Hematopoietic multipotent progenitor cell (in vitro differentiated cells): Measurements from ENCODE around the gene NAV2. TPM values are rescaled to one million over a fixed set of nuclear protein-coding genes. Genes with fewer than 3 reads are reported as not detected.

Experiments used
- DNase-seq, 3 donors: peaks; one replicate each; pipeline ENCODE4 v3.0.0-alpha.2; 2011 to 2015; ENCODE audit warnings: low read depth in 2 of 3, low spot score in 2 of 3
- small RNA-seq: library from RNA; depleted of rRNA; stranded (forward); fragments of <200 nt; gene quantifications from one replicate; pipeline ENCODE3, GENCODE V24; 2012
- total RNA-seq: library from RNA; depleted of rRNA; stranded (reverse); fragments of >200 nt; gene quantifications from one replicate; pipeline ENCODE4 v1.2.3, GENCODE V29; 2012

Gene NAV2
- total RNA-seq, 1 donor, result 0.27 TPM

DNA sequence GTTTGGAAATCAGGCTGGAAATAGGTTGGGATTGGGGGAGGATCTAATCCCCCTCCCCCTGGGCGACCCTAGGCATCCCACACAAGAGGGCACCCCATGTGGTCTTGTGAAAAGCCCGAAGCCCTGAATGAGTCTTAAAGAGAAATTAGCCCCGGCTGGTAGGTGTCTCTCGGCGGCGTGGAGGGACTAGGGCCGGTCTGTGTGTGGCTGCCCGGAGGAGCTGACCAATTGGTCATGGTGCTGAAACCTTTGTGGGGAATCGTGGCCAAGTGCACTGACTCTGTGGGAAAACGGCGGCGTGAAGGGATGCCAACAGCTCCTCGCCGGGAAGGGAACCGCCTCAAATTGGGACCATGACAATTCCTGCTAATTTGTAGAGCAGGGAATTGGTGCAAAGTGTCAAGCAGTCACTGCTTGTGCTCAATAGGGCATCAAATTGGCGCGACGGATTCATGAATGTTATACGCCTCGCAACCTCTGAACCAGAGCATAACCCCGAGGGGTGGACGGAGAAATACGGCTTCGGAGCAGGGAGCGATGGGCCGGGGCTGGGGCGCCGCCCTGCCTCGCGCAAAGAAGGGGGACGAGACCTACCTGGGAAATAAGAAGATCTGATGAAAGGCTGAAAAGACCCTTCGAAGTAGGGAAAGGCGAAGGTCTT, 446.1 kb downstream of the NAV2 start:
- peak in 2 of 3 donors; percentile 63 to 79 for DNase-seq

DNA sequence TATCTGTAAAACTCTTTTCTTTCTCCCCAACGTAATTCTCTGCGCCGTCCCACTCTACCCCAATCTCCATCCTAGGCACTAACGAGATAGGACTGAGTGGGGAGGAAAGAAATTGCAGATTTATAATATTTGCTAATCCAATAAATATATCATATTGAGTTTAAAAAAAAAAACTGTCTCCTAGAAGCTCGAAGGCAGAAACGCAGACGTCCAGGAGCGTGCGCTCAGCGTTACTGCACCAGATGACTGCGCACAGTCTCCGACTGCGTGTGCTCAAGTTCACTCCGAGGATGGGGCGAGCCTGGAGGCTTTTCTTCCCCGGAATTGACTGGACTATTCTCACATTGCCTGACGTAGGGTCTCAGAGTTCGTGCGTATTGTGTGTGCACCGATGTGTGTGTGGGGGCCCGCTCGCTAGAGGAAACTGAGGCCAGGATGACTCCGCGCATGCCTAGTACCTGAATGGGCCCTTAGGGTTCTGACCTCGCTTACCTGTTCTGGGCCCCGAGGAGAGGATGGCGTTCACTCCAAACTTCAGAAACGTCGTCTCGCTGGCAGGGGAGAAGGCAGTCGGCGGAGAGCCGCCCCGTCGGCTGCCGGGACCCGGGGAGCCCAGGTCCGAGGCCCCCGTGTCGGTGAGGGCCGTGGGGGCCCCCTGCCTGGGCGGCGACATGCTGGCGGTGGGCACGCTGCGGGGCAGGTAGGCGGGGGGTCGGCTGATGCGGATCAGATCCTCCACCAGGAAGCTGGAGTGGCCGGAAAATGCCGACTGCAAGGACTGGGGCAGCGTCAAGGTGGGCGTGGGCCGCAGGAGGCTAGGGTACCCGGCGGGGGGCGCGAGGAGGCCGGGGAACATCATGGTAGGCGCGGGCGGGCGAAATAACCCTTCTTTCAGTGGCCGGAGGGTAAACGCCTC, 447.1 kb downstream of the NAV2 start:
- DNase-seq, result peak in 1 of 3 donors; percentile 7

GRCh38 chr11:20160425-20161229, 448.0 kb downstream of the NAV2 start, which contains the start of gene DBX1:
DBX1 (minus strand) TSS chr11:20160475; CDS start chr11:20160324, 151 bp downstream.
- DNase-seq, result peak in 1 of 3 donors; percentile 7

- DNase-seq, result no peak
These were observed 448.7 kb downstream of the NAV2 start for GRCh38 chr11:20161230-20161918.

DNA sequence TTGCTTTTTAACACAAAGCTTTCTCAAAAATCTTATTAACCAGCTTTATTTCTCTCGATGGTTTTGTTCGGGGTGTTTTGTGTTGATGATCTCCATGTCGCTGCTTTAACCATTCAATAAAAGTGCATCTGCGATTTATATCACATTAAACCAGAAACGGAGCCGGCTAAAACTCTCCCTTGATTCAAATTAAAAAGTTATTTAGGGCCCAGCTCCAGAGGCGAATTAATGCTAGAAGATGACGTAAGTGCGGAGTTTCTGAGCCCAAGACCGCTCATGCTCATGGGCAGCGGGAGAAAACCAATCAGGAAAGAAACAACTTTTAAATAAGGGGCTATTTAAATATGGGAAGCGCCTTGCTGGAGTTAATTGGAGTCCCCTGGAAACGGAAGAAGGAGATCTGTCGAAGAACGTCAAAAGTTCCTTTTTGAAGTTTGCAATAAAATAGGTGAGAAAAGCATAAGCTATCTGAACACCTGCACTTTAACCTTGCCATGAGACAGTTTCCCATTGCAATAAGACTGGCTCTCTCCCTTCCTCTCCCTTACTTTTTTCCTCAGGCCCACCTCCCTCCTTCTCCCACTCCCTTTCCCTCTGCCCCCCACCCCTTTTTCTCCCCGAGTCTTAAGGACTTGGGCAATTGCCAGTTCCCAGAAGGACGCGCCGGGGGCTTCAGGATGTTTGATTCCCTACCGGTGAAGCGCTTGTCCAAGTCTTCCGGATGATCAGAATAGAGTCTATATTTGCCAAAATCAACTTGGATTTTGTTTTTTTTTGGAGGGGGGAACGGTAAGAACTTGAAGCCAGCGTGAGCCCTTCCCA, 449.5 kb downstream of the NAV2 start:
- peak in 1 of 3 donors; percentile 18 for DNase-seq

DNA sequence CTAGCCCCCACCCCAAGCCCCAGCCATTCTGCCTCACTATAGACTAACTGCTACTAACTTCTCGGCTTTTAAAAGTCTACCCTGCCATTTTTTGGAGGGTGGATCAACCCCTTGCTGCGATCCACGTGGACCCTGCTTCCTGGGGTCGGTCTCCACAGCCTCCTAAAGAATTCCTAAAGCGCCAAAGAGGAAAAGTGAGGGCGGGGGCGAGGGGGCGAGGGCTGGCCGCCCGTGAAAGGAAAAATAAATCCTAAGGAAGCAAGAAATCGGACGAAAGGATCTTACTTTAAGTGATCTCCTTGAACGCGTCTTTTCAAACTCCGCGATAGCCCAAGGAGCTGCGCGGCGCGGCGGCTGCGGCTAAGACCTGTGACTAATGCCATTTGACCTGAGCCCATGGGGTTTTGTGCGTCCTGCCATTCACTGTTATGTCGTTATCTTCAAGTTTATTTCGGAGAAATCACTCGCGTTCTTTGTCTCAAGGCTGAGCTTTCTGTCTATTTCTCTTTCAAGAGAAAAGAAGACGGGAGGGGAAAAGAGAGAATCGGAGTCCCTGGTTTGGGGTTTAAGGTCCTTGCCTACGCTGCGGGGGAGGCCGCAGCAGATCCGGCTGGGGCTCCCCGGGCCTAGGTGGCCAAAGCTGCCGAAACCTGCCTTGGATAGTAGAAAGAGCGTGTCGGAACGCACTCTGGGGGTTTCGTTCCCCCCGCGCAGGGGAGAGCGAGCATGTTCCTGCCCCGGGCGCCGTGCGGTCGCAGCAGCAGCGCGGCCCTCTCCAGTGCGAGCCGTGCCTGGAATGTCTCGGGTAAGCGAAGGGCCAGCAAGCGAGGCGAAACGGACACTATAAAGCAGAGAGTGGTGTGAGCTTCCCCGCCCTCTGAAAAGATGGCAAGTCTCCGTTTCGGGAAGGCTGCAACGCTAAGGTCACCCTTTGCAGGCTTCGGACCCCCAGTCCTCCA, 450.5 kb downstream of the NAV2 start:
- DNase-seq, result peak in 1 of 3 donors; percentile 47

DNA sequence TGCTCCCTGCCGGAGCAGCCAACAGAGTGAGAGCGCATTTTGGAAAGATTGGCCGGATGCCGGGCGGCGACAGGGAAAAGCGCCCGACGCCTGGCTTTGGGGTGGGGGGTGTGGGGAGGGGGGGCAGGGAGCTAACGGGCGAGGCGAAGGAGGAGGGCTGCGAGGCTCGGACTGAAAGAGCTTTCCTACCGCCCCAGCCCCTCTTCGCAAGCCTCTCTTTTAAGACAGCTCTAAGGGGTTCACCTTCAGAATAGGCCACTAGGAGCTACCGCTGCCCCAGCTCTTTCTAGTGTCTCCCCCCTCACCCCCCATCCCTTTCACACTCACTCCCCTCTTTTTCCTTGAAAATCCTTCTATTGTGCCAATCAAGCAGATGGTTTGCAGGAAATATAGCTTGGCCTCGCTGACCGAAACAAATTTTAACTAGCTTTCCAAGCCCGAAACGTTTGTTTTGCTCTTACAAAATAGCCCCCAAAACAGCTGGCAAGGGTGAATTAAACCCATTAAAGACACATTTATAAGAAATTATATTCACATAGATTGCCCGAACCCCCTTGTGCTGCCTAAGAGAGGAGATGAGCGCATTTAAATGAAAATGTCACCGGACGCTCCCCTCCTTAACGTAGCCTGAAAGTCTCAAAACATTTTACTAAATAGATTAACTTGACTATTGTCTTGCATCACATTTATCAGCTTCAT, 451.3 kb downstream of the NAV2 start:
- no peak for DNase-seq

Small RNA genes within 50 kb of the gene (small RNA-seq; reads per million reads assigned to genes)
- gene MIR4694, result not detected
